Activated T-cell treated with anti-CD3 and anti-CD28 coated beads, Interleukin-2, amount 50 U/mL, for 1 hour (primary cell): ENCODE measurements around the gene STK38L.

Experiments
- DNase-seq: peaks from one replicate; pipeline ENCODE4 v3.0.0-alpha.2; 2020

STK38L gene

GRCh38 chr12:27330846-27331245, 86.8 kb downstream of the STK38L start:
- DNase-seq = no peak

GRCh38 chr12:27331291-27331926, 87.3 kb downstream of the STK38L start:
- DNase-seq = no peak

- DNase-seq = no peak
Measured at GRCh38 chr12:27331927-27332324, 87.8 kb downstream of the STK38L start.

GRCh38 chr12:27332407-27332713, 88.3 kb downstream of the STK38L start:
- no peak for DNase-seq

- DNase-seq = peak; percentile 42
Measured at GRCh38 chr12:27332714-27333402, 88.8 kb downstream of the STK38L start, which contains the start of gene BMAL2. Gene BMAL2 (plus strand): TSS chr12:27332836. CDS start chr12:27333073, 237 bp downstream.

- DNase-seq = peak; percentile 38
Measured at GRCh38 chr12:27333403-27334009, 89.4 kb downstream of the STK38L start.

DNA sequence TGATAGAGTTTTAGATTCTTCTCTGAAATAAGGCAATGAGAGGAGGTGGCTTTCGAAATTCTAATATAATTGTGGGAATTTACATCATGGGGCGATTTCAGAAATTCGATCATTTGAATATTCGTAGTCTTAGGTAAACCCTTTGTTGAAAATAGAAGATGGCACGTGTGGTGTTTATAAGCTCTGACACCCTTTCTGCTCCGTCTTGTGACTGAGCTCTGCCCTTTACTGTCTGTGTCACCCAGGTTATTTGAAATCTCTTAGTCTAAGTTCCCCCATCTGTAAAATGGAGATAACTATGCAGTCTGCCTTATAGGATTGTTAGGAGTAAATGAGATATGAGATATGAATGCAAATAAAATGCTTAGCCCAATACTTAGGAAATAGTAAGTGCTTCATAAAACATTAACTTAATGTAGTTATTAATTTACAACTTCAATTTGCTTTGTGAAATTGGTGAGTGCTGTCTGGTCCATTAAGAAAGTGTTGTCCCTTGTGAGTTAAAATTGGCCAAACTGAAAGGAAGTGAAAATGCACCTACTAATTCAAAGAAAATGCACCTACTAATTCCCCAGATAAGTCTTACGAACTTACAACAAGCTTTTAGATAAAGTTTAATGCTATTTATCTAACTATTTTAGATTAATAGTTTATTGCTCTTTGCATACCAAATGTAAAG, 90.1 kb downstream of the STK38L start:
- DNase-seq = no peak

DNA sequence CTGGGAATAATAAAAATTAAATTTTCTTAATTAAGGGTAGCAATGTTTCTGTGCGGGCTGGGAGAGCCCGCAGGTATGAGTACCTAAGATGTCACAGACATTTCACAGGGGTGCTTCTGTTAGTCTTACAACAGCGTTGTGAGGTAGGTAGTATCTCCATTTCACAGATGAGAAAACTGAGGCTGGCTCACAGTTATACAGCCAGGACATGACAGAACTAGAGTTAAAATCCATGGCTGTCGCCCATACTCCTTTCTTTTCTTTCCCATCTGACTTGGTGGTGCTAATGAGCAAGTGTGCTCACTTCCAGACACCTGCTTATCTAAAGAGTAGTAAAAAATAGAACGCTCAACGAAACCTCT, 90.6 kb downstream of the STK38L start:
- DNase-seq = no peak

GRCh38 chr12:27335364-27336281, 91.5 kb downstream of the STK38L start:
- DNase-seq = no peak

DNA sequence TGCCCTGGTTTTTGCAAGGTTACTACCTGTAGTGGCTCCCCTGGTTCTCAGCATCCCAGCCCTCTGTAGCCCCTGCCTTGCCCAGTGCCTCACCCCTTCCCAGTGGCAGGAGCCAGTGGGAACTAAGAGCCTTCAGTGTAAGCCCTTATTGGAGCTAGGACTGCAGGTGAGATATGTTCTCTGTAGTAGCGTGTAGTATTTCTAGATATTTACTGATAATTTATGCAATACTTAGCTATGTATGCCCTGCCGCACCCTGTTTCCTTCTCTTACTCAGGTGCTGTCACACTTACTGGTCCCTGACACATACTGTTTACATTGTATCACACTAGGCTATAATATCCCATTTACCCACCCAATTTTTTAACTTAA, 92.2 kb downstream of the STK38L start:
- DNase-seq = no peak

DNA sequence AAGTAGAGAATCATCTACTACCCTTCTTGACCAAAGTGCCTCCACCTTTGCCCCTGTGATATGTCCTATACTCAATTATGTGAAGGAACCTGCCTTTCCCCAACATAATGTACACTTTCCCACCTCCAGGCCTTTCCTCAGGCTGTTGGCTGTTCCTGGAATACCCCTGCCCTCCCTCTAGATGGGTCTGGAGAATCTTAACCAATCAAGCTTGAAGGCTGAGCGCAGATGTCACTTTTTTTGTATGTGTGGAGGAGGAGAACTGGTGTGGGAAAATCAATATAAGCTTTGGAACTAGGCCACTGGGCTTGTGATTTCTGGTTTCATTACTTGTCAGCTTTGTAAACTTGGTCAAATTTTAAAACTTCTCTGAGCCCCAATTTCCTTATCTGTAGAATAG, 93.3 kb downstream of the STK38L start:
- no peak for DNase-seq

GRCh38 chr12:27338473-27338872, 94.4 kb downstream of the STK38L start:
- DNase-seq = no peak

- no peak for DNase-seq
Measured at GRCh38 chr12:27340971-27341370, 96.9 kb downstream of the STK38L start.

DNA sequence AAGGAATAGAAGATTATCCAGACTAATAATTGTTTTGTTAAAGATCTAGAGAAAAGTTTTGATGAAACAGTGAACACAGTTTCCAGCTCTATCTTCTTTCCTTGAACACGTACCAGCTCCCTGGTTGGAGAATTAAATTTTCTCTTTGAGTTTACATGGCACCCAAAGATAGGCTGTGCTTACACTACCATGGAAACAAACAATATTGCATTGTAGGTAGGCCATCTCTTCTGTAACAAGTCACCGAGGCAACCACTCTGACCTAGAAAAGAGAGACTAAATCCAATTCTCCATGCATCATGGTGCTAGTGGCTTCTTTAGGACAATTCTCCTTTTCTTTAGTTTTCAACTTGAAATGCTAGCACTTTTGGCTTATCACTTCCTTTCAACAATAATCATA, 98.5 kb downstream of the STK38L start:
- no peak for DNase-seq

- no peak for DNase-seq
Measured at GRCh38 chr12:27343255-27344000, 99.3 kb downstream of the STK38L start.

GRCh38 chr12:27344246-27344645, 100.2 kb downstream of the STK38L start:
- DNase-seq = no peak

- no peak for DNase-seq
Measured at GRCh38 chr12:27344760-27345159, 100.7 kb downstream of the STK38L start.

DNA sequence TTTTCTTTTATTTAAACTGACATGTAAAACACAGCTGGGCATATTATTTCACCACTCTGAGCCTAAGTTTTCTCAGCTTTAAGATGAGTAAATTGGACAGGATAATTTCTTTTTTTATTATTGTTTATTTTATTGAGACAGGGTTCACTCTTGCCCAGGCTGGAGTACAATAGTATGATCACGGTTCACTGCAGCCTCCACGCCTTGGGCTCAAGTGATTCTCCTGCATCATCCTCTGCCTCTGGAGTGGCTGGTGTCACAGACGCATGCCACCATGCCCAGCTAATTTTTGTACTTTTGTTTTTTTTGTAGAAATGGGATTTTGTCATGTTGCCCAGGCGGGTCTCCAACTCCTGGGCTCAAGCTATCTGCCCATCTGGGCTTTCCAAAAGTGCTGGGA, 101.3 kb downstream of the STK38L start:
- DNase-seq = no peak

- DNase-seq = no peak
Measured at GRCh38 chr12:27347779-27348178, 103.7 kb downstream of the STK38L start.

DNA sequence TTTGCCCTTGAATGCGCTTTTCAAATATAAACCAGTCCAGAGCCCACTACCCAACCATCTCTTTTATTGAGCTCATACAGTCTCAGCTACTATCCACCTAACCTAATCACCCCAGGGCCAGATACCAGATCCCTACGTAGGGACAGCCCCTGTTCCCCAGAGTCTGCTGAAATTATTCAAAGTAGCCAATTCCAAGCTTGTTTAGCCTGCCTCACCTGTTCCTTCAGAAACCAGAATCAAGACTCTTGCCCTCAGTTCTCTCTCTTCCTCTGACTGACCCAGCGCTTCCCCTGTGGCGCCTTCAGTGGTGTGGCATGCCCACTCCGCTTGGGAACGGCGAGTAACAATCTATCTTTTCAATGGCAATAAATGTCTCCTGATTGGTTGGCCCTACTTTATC, 107.4 kb downstream of the STK38L start:
- DNase-seq = no peak

DNA sequence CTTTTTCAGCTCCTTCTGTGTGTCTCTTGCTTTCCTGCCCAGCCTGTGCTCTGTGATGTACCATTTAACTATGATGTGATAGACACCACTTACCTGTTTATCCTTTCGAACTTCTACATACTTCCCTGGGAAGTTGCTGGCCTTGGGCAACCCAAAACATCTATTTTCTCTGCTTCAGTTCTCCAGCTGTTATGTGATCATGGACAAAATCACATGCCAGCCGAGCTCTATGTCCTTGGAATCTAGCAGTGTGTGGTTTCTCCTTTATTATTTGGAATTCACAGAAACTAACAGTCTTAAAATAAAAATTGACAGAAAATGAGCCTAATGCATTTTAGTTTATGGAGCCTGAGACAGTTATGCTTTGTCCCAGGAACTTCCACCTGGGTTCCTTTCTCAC, 111.4 kb downstream of the STK38L start:
- no peak for DNase-seq

DNA sequence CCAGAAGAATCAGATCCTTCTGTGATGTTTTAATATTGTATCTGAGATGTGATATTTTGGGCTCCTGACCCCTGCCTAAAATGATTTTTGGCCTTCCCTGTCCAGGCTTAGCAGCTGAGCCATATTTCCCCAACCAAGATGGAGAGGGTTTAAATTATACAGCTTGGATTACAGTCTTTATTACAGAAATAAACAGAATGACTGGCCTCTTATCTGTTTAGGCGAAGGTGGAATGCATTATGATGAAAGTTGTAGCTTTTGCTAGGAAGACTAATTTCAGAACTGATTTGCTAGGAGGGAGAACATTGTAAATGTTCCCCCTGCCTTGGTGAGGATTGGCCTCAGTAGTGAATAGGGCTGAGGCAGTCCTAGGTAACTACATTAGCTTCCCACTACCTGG, 111.9 kb downstream of the STK38L start:
- DNase-seq = no peak
